ENCODE measurements around the gene SHH.

The SHH gene

GRCh38 chr7:155850001-155850436 lies 37.8 kb upstream of the SHH start:
- no peaks in the 10 kb centered on the region for H3K9me3 ChIP-seq (ENCODE audit: control insufficient read depth, insufficient read depth, low read depth, low read length)
- no peaks in the 10 kb centered on the region; the same call in 1 of the 2 replicates for H3K27me3 ChIP-seq (ENCODE audit: control insufficient read depth, insufficient read depth, low read length)
- H3K9ac ChIP-seq (ENCODE audit: low read length) = no peak overlapping the region
- no peak overlapping the region for H3K4me3 ChIP-seq (ENCODE audit: low read depth, low read length)
- H3K36me3 ChIP-seq (ENCODE audit: control insufficient read depth, insufficient read depth, low read length) = no peaks in the 10 kb centered on the region
- H3K27ac ChIP-seq (ENCODE audit: low read depth, low read length) = no peak overlapping the region
- no peaks in the 10 kb centered on the region for H3K4me1 ChIP-seq (ENCODE audit: control insufficient read depth, insufficient read depth, low read length)

- Histone ChIP-seq H3K27ac (ENCODE audit: low read depth, low read length) (no peak overlapping the region), H3K4me1 (ENCODE audit: control insufficient read depth, insufficient read depth, low read length) (no peaks in the 10 kb centered on the region), H3K27me3 (ENCODE audit: control insufficient read depth, insufficient read depth, low read length) (no peaks in the 10 kb centered on the region; the same call in 1 of the 2 replicates), H3K9me3 (ENCODE audit: control insufficient read depth, insufficient read depth, low read depth, low read length) (no peaks in the 10 kb centered on the region), H3K9ac (ENCODE audit: low read length) (no peak overlapping the region), H3K4me3 (ENCODE audit: low read depth, low read length) (no peak overlapping the region), H3K36me3 (ENCODE audit: control insufficient read depth, insufficient read depth, low read length) (no peaks in the 10 kb centered on the region)
Measured at GRCh38 chr7:155848691-155849669, 36.7 kb upstream of the SHH start.

- H3K9ac ChIP-seq (ENCODE audit: low read length) = no peak overlapping the region
- H3K4me1 ChIP-seq (ENCODE audit: control insufficient read depth, insufficient read depth, low read length) = no peaks in the 10 kb centered on the region
- H3K9me3 ChIP-seq (ENCODE audit: control insufficient read depth, insufficient read depth, low read depth, low read length) = no peaks in the 10 kb centered on the region
- H3K36me3 ChIP-seq (ENCODE audit: control insufficient read depth, insufficient read depth, low read length) = no peaks in the 10 kb centered on the region
- H3K4me3 ChIP-seq (ENCODE audit: low read depth, low read length) = no peak overlapping the region
- H3K27me3 ChIP-seq (ENCODE audit: control insufficient read depth, insufficient read depth, low read length) = no peaks in the 10 kb centered on the region; the same call in 1 of the 2 replicates
- no peak overlapping the region for H3K27ac ChIP-seq (ENCODE audit: low read depth, low read length)
Measured at GRCh38 chr7:155847821-155848435, 35.7 kb upstream of the SHH start.

- H3K4me3 ChIP-seq (ENCODE audit: low read depth, low read length) = no peak overlapping the region
- H3K9ac ChIP-seq (ENCODE audit: low read length) = no peak overlapping the region
- H3K36me3 ChIP-seq (ENCODE audit: control insufficient read depth, insufficient read depth, low read length) = no peaks in the 10 kb centered on the region
- no peaks in the 10 kb centered on the region; the same call in 1 of the 2 replicates for H3K27me3 ChIP-seq (ENCODE audit: control insufficient read depth, insufficient read depth, low read length)
- H3K27ac ChIP-seq (ENCODE audit: low read depth, low read length) = no peak overlapping the region
- no peaks in the 10 kb centered on the region for H3K4me1 ChIP-seq (ENCODE audit: control insufficient read depth, insufficient read depth, low read length)
- no peaks in the 10 kb centered on the region for H3K9me3 ChIP-seq (ENCODE audit: control insufficient read depth, insufficient read depth, low read depth, low read length)
Measured at GRCh38 chr7:155846936-155847335, 34.7 kb upstream of the SHH start.

- H3K27ac ChIP-seq (ENCODE audit: low read depth, low read length) = no peak overlapping the region
- H3K27me3 ChIP-seq (ENCODE audit: control insufficient read depth, insufficient read depth, low read length) = no peaks in the 10 kb centered on the region; the same call in 1 of the 2 replicates
- no peaks in the 10 kb centered on the region for H3K9me3 ChIP-seq (ENCODE audit: control insufficient read depth, insufficient read depth, low read depth, low read length)
- no peaks in the 10 kb centered on the region for H3K36me3 ChIP-seq (ENCODE audit: control insufficient read depth, insufficient read depth, low read length)
- no peak overlapping the region for H3K9ac ChIP-seq (ENCODE audit: low read length)
- H3K4me1 ChIP-seq (ENCODE audit: control insufficient read depth, insufficient read depth, low read length) = no peaks in the 10 kb centered on the region
- no peak overlapping the region for H3K4me3 ChIP-seq (ENCODE audit: low read depth, low read length)
Measured at GRCh38 chr7:155846156-155846555, 33.9 kb upstream of the SHH start.

- Histone ChIP-seq H3K27ac (ENCODE audit: low read depth, low read length) (no peak overlapping the region), H3K9me3 (ENCODE audit: control insufficient read depth, insufficient read depth, low read depth, low read length) (no peaks in the 10 kb centered on the region), H3K4me1 (ENCODE audit: control insufficient read depth, insufficient read depth, low read length) (no peaks in the 10 kb centered on the region), H3K4me3 (ENCODE audit: low read depth, low read length) (no peak overlapping the region), H3K9ac (ENCODE audit: low read length) (no peak overlapping the region), H3K36me3 (ENCODE audit: control insufficient read depth, insufficient read depth, low read length) (no peaks in the 10 kb centered on the region), H3K27me3 (ENCODE audit: control insufficient read depth, insufficient read depth, low read length) (no peaks in the 10 kb centered on the region; the same call in 1 of the 2 replicates)
Measured at GRCh38 chr7:155845226-155845625, 33.0 kb upstream of the SHH start.

- no peaks in the 10 kb centered on the region for H3K4me1 ChIP-seq (ENCODE audit: control insufficient read depth, insufficient read depth, low read length)
- H3K4me3 ChIP-seq (ENCODE audit: low read depth, low read length) = no peak overlapping the region
- H3K27ac ChIP-seq (ENCODE audit: low read depth, low read length) = no peak overlapping the region
- no peaks in the 10 kb centered on the region for H3K9me3 ChIP-seq (ENCODE audit: control insufficient read depth, insufficient read depth, low read depth, low read length)
- no peak overlapping the region for H3K9ac ChIP-seq (ENCODE audit: low read length)
- H3K27me3 ChIP-seq (ENCODE audit: control insufficient read depth, insufficient read depth, low read length) = no peaks in the 10 kb centered on the region; the same call in 1 of the 2 replicates
- H3K36me3 ChIP-seq (ENCODE audit: control insufficient read depth, insufficient read depth, low read length) = no peaks in the 10 kb centered on the region
Measured at GRCh38 chr7:155844526-155844925, 32.3 kb upstream of the SHH start.

GRCh38 chr7:155844019-155844453 lies 31.8 kb upstream of the SHH start:
- no peak overlapping the region for H3K4me3 ChIP-seq (ENCODE audit: low read depth, low read length)
- no peak overlapping the region for H3K27ac ChIP-seq (ENCODE audit: low read depth, low read length)
- peaks cover 4% of the 10 kb centered on the region for H3K27me3 ChIP-seq (ENCODE audit: control insufficient read depth, insufficient read depth, low read length)

GRCh38 chr7:155843426-155844018 lies 31.3 kb upstream of the SHH start:
- H3K36me3 ChIP-seq (ENCODE audit: control insufficient read depth, insufficient read depth, low read length) = no peaks in the 10 kb centered on the region
- no peak overlapping the region for H3K4me3 ChIP-seq (ENCODE audit: low read depth, low read length)
- no peaks in the 10 kb centered on the region for H3K9me3 ChIP-seq (ENCODE audit: control insufficient read depth, insufficient read depth, low read depth, low read length)
- no peak overlapping the region for H3K27ac ChIP-seq (ENCODE audit: low read depth, low read length)
- no peak overlapping the region for H3K9ac ChIP-seq (ENCODE audit: low read length)
- no peaks in the 10 kb centered on the region for H3K4me1 ChIP-seq (ENCODE audit: control insufficient read depth, insufficient read depth, low read length)
- H3K27me3 ChIP-seq (ENCODE audit: control insufficient read depth, insufficient read depth, low read length) = peaks cover 4% of the 10 kb centered on the region; the same call in 1 of the 2 replicates

More at GRCh38 chr7:155844019-155844453, 31.8 kb upstream of the SHH start:
- H3K4me1 ChIP-seq (ENCODE audit: control insufficient read depth, insufficient read depth, low read length) = no peaks in the 10 kb centered on the region
- no peaks in the 10 kb centered on the region for H3K36me3 ChIP-seq (ENCODE audit: control insufficient read depth, insufficient read depth, low read length)
- no peaks in the 10 kb centered on the region for H3K9me3 ChIP-seq (ENCODE audit: control insufficient read depth, insufficient read depth, low read depth, low read length)
- no peak overlapping the region for H3K9ac ChIP-seq (ENCODE audit: low read length)

GRCh38 chr7:155842496-155843265 lies 30.4 kb upstream of the SHH start:
- no peak overlapping the region for H3K4me3 ChIP-seq (ENCODE audit: low read depth, low read length)
- no peak overlapping the region for H3K9ac ChIP-seq (ENCODE audit: low read length)
- no peaks in the 10 kb centered on the region for H3K36me3 ChIP-seq (ENCODE audit: control insufficient read depth, insufficient read depth, low read length)
- H3K9me3 ChIP-seq (ENCODE audit: control insufficient read depth, insufficient read depth, low read depth, low read length) = no peaks in the 10 kb centered on the region
- H3K27me3 ChIP-seq (ENCODE audit: control insufficient read depth, insufficient read depth, low read length) = peaks cover 4% of the 10 kb centered on the region; the same call in 1 of the 2 replicates
- H3K27ac ChIP-seq (ENCODE audit: low read depth, low read length) = no peak overlapping the region
- no peaks in the 10 kb centered on the region for H3K4me1 ChIP-seq (ENCODE audit: control insufficient read depth, insufficient read depth, low read length)
